Activated naive CD4-positive, alpha-beta T cell (primary cell): ENCODE results near the gene IRF4.

ENCODE experiments used
- DNase-seq, 4 experiments: peaks; one replicate each; lab custom pipeline; 2025; lab: John Stamatoyannopoulos, UW

IRF4 gene

DNA sequence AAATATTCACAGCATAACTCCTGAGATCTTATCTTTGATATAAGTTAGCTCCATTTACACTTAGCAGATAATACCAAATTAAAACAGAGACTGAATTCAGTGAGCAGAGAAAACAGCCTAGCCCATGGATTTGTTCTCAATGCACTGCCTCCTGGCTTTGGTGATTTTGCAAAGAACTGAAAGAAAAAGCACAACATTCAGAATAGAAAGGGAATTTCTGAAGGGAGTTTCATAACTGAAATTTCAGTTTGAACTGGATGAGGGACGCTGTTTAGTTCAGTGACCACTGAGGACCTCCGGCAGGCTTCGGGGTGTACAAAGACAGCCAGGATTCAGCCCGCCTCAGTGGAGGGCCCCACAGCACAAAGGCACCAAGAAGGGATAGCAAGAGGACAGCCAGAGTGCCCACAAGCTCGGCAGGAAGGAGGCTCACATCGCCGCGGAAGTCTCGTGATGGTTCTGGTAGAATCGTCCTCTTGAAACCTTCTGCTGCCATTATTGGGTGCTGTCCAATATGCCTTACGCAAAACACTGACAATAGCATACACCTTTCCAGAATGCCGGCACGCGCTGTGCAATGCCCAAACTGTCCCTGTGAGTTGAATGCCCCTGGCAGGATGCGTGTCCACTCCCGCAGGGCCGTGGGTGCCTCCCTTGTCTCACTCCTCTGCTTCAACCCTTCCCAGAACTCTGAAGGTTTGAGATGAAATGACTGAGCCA is 9.7 kb upstream of the IRF4 start:
- DNase-seq: no peak

GRCh38 chr6:382883-383810 is 8.4 kb upstream of the IRF4 start:
- DNase-seq: no peak

GRCh38 chr6:383856-384255 is 7.7 kb upstream of the IRF4 start:
- DNase-seq: no peak

GRCh38 chr6:384898-385297 is 6.7 kb upstream of the IRF4 start:
- DNase-seq: no peak

DNA sequence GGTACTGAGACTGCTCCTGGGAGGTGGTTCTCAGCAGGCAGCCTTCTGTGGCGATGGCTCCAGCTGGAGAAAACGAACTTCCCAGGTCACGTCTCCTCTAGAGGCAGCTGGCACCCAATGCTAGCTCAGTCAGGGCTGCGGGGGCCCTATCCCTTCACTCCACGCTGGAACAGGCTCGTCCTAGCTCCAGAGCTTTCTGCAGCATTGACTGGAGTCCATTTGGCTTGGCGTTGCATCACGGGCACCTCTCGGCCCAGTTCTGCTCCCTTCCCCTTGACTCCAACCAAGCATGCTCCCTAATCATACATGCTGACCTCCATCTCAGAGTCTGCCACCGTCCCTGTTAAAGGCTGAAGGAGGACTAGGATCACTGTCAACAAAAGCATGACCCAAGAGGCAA is 5.9 kb upstream of the IRF4 start:
- no peak for DNase-seq

- no peak for DNase-seq
These were observed 4.8 kb upstream of the IRF4 start for GRCh38 chr6:386688-387266.

DNA sequence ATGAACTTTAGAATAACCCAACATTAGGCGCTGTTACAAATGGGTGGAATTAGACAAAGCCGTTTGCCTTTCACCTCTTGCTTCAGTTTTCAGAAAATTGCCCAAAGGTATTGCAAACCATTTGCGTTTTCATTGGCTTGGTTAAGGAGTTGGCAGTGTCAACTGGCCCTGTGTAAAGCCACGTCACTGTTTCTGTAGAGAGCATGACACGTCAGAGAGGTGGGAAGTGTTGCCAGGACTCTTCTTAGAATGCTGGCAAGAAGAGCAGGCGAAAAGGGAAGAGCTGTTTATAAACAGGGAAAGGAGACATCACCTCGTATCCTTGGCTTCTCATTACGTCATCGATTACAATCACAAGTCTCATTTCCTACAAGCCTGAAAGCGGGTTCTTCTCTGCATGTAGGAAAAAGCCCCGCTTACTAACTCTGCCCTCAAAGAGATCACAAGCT is 4.2 kb upstream of the IRF4 start:
- no peak for DNase-seq

- no peak for DNase-seq
These were observed 3.2 kb upstream of the IRF4 start for GRCh38 chr6:388202-388903.

GRCh38 chr6:389143-389542 is 2.4 kb upstream of the IRF4 start:
- no peak for DNase-seq

DNA sequence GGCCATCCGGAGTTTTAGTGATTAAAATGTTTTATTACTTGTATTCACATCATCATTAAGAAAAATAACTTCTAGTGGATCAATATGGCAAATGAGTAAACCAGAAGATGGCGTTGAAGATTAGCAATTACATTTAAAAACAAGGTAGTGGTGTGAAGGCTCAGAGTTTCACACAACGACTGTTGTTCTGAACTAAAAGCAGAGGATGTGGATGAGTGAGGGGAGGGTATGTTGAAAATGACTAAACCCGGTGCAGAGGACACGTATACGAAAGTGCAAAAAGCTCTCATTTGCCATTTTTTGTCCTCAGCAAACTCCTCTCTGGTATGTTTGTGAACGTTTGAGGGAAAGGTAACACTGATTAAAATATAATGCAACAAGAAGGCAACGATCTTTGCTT is 1.9 kb upstream of the IRF4 start:
- DNase-seq: no peak

- no peak for DNase-seq
These were observed 516 bp upstream of the IRF4 start for GRCh38 chr6:390914-391558.

GRCh38 chr6:392441-393390 is 1.2 kb downstream of the IRF4 start:
- peak; percentile 25 to 60 (median 38) for DNase-seq

DNA sequence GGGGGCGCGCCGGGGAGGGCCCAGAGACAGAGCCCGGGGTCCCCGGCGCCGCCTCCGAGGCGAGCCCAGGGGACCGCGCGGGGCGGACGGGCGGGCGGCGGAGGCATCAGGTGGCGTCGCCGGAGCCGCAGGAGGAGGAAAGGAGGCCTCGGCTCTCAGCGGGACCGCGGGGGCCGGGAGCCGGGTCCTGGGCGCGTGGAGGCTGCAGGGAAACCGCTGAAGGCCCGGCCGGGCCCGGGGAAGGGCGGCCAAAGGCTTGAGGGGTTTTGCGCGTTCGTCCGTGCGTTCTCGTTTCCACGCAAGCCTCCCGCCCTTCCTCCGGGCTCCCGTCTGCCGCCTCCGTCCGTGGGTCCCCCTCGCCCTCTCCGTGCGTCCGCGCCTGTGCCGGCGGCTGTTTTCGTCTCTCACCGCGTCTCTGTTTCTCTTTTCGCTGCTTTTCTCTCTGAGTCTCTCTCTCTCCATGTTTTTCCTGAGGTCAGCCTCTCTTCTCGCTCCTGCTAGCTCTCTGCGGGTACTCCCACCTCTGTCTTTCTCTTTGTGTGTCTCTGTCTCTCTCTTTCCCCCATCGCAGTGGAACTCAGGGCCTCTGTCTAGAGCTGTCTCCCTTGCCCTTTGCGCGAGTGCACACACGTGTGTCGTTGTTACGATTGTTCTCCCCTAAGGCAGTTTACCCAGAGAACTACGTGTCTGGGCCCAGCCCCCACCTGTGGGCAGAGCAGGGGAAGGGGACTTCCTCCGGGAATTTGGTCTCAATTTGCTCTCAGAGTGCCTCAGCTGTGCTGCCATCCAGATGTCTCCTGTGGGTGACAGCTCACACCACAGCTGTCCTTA is 2.1 kb downstream of the IRF4 start:
- DNase-seq: peak in 1 of 4 experiments; percentile 25

GRCh38 chr6:394641-395289 is 3.2 kb downstream of the IRF4 start:
- DNase-seq: no peak

DNA sequence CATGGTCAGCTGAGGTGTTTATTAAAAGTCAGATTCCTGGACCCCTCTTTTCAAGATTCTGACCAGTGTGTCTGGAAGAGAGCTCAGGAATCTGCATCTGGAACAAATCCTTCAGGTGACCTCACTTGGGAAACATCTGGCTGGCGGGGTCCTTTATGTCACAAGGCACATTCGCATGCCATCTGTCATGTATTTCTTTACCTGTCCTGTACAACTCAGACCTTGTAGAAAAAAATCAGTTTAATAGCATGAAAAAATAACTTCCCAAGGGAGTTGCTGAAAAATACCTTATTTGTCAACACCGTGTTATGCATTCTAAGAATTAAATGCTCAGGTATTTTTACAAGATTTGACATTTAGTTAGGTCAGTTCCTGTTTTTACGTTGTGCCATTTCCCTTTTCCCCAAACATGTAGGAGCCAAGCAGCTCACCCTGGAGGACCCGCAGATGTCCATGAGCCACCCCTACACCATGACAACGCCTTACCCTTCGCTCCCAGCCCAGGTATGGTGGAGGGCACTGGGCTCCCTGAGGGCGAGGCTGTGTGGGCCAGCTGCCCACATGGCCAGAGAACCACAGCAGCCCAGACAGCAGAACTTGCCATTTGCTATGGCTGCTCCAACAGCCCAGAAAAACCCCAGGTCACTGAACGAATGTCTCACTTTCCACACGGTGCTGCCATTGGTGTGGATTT is 4.0 kb downstream of the IRF4 start:
- no peak for DNase-seq

DNA sequence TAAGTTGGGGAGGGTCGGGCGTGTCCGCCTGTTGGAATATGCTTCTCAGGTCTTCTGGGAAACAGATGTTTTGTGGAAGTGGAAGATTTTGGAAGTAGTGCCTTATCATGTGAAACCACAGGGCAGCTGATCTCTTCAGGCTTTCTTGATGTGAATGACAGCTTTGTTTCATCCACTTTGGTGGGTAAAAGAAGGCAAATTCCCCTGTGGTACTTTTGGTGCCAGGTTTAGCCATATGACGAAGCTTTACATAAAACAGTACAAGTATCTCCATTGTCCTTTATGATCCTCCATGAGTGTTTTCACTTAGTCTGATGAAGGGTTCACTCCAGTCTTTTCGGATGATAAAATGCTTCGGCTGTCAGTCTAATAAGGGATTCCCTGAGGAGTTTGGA is 4.6 kb downstream of the IRF4 start:
- DNase-seq: no peak

GRCh38 chr6:397056-397455 is 5.5 kb downstream of the IRF4 start:
- DNase-seq: no peak

GRCh38 chr6:397604-398003 is 6.1 kb downstream of the IRF4 start:
- DNase-seq: no peak

- DNase-seq: no peak
These were observed 6.5 kb downstream of the IRF4 start for GRCh38 chr6:398065-398464.
